Keratinocyte (primary cell): ENCODE data around the gene TAS2R40.

Experiments
- CTCF ChIP-seq, 3 experiments: IDR thresholded peaks in 1 of 3; conservative IDR thresholded peaks in 1 of 3; optimal IDR thresholded peaks in 1 of 3; 2 replicates in 2 of 3; 3 replicates in 1 of 3; pipeline versions ENCODE3 to v1.5.1; 2011; ENCODE audit warnings: low read length in 3 of 3, mild to moderate bottlenecking in 3 of 3, moderate library complexity in 2 of 3, control low read depth in 1 of 3, inconsistent platforms in 1 of 3; ENCODE audit not compliant: insufficient read depth in 2 of 3; ENCODE audit errors: extremely low read depth in 1 of 3
- EZH2 ChIP-seq: IDR thresholded peaks from one replicate; pipeline ENCODE4 v1.6.1; 2012; ENCODE audit warnings: inconsistent platforms, mild to moderate bottlenecking, low read length, moderate library complexity

GRCh38 chr7:143250199-143250598 lies 28.4 kb downstream of the TAS2R40 start:
- TF ChIP-seq EZH2, result no peak
- no peak for TF ChIP-seq CTCF (optimal IDR thresholded peaks at IDR 0.05 in 1 of 3, IDR thresholded peaks at IDR 0.05 in 1 of 3, conservative IDR thresholded peaks at IDR 0.05 in 1 of 3; ENCODE audit: extremely low read depth in 1 of 3, insufficient read depth in 2 of 3, low read length in 3 of 3)
